Measurements from ENCODE around the gene ZNF333. TPM values are rescaled to one million over a fixed set of nuclear protein-coding genes. Genes with fewer than 3 reads are reported as not detected.
"Not testable (repeated sequence)": the region's sequence is repeated elsewhere in the genome, so short reads cannot be mapped to it uniquely, and the experiment has no call there.

The ZNF333 gene
- polyA plus RNA-seq, 2 of the 4 experiments (the other 2 are of a cell fraction): 3.5 to 5.7 TPM

- DNase-seq (ENCODE audit: low read depth in 1 of 2, low spot score in 1 of 2); H3K4me3 ChIP-seq; ATAC-seq; H3K4me1 ChIP-seq; H3K9me3 ChIP-seq; FAIRE-seq; H3K4me2 ChIP-seq; H3K27ac ChIP-seq; POLR2A ChIA-PET: not testable (repeated sequence)
- CTCF ChIA-PET: interaction anchor here (2.2 kb wide), 1 partner anchor 8 kb away, joined by 14 read pairs; no protein-coding TSS in a partner anchor
- 73% methylated on average over 12 of the region's 12 CpGs for WGBS (ENCODE audit: missing lambda C conversion rate)
These were observed 88.4 kb downstream of the ZNF333 start, which contains the start of gene ADGRE2 for GRCh38 chr19:14778110-14778845. ADGRE2 (minus strand) TSS chr19:14778560; CDS start chr19:14776756, 1,804 bp downstream.

- ATAC-seq: no peak
- Histone ChIP-seq H3K9me3 (no peaks in the 10 kb centered on the region), H3K4me2 (no peak overlapping the region), H3K4me3 (no peak overlapping the region), H3K27ac (no peak overlapping the region), H3K4me1 (no peaks in the 10 kb centered on the region)
- CTCF ChIA-PET: no interaction called here
- TF ChIP-seq MAZ (IDR thresholded peaks at IDR 0.05; ENCODE audit: borderline replicate concordance, low read depth, low read length) (no peak), CEBPB (IDR thresholded peaks at IDR 0.05) (no peak), ZFP36 (IDR thresholded peaks at IDR 0.05; ENCODE audit: borderline replicate concordance, partially characterized antibody) (no peak), PHF8 (IDR thresholded peaks at IDR 0.05; ENCODE audit: borderline replicate concordance, low read depth) (no peak)
- DNase-seq (ENCODE audit: low read depth in 1 of 2, low spot score in 1 of 2): no peak
- FAIRE-seq: no peak
- 29% methylated on average over 5 of the region's 5 CpGs for WGBS (ENCODE audit: missing lambda C conversion rate)
- POLR2A ChIA-PET: interaction anchor here (0.6 kb wide), 1 partner anchor 206 kb away, joined by 7 read pairs; no protein-coding TSS in a partner anchor
These were observed 89.3 kb downstream of the ZNF333 start for GRCh38 chr19:14779151-14779550.

- POLR2A ChIA-PET; H3K4me2 ChIP-seq; H3K4me1 ChIP-seq; FAIRE-seq; H3K4me3 ChIP-seq; H3K27ac ChIP-seq; DNase-seq (ENCODE audit: low read depth in 1 of 2, low spot score in 1 of 2); H3K9me3 ChIP-seq; CTCF ChIA-PET: not testable (repeated sequence)
- 0 out of 6 replicates have a peak, but pooled peaks of 1 of the 2 experiments have one; percentile 10 for ATAC-seq
- 44% methylated on average over 12 of the region's 14 CpGs for WGBS (ENCODE audit: missing lambda C conversion rate)
These were observed 90.9 kb downstream of the ZNF333 start for GRCh38 chr19:14780622-14781225.

DNA sequence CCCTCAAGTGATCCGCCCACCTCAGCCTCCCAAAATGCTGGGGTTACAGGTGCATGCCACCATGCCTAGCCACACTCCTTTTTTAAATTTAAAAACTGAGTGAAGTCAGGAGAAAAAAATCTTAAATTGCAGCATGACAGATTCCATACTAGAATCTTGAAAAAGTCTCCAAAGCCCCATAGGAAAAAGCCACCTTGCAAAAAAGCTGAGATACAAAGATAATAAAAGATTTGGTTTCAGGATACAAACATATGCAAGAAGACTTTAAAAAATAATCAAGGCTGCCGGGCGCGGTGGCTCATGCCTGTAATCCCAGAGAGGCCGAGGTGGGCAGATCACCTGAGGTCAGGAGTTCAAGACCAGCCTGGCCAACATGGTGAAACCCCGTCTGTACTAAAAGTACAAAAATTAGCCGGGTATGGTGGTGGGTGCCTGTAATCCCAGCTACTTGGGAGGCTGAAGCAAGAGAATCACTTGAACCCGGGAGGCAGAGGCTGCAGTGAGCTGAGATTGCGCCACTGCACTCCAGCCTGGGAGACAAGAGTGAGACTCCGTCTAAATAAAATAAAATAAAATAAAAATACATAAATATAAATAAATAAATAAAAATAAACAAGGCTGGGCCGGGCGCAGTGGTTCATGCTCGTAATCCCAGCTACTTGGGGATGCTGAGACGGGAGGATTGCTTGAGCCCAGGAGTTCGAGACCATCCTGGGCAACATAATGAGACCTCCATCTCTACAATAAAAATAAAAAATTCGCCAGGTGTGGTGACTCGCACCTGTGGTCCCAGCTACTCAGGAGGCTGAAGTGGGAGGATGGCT, 92.1 kb downstream of the ZNF333 start:
- H3K27ac ChIP-seq; DNase-seq (ENCODE audit: low read depth in 1 of 2, low spot score in 1 of 2); FAIRE-seq; H3K4me2 ChIP-seq; POLR2A ChIA-PET; H3K4me1 ChIP-seq; H3K9me3 ChIP-seq; H3K4me3 ChIP-seq; ATAC-seq: not testable (repeated sequence)
- 62% methylated on average over 17 of the region's 17 CpGs for WGBS (ENCODE audit: missing lambda C conversion rate)
- CTCF ChIA-PET: interaction anchor here (1.5 kb wide), 1 partner anchor 12 kb away, joined by 3 read pairs; no protein-coding TSS in a partner anchor

DNA sequence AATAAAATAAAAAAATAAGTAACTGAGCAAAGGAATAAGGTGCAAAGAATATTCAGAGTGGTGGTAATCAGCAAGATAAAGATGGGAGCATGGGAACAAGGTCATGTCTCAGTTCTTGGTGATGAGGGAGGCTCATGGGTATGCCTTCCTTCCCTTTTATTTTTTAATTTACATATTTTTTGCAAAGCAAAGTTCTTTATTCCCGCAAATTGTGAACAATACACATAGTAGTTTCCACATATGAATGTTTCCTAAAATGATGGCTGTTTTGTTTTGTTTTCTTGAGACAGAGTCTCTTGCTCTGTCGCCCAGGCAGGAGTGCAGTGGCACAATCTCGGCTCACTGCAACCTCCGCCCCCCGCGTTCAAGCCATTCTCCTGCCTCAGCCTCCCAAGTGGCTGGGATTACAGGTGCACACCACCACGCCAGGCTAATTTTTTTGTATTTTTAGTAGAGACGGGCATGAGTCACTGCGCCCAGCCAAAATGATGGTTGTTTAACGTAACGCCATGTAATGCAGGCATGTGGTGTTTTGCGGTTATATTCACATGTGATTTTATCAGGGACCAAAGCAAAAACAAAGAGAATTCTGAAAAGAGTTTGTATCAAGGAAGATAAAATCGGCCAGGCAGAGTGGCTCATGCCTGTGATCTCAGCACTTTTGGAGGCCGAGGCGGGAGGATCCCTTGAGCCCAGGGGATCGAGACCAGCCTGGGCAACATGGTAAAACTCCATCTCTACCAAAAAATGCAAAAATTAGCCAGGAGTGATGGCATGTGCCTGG, 93.0 kb downstream of the ZNF333 start:
- no peak for ATAC-seq
- DNase-seq (ENCODE audit: low read depth in 1 of 2, low spot score in 1 of 2): no peak
- CTCF ChIA-PET: interaction anchor here (1.5 kb wide), 1 partner anchor 13 kb away, joined by 3 read pairs; no protein-coding TSS in a partner anchor
- POLR2A ChIA-PET: no interaction called here
- 76% methylated on average over 16 of the region's 16 CpGs for WGBS (ENCODE audit: missing lambda C conversion rate)
- Histone ChIP-seq H3K4me2 (no peak overlapping the region), H3K9me3 (no peaks in the 10 kb centered on the region), H3K4me1 (no peaks in the 10 kb centered on the region), H3K4me3 (no peak overlapping the region), H3K27ac (no peak overlapping the region)
- FAIRE-seq: no peak
- TF ChIP-seq POLR2AphosphoS2 (conservative IDR thresholded peaks at IDR 0.05; ENCODE audit: low read length) (no peak), CHD2 (IDR thresholded peaks at IDR 0.05; ENCODE audit: low read length, partially characterized antibody) (no peak), BHLHE40 (IDR thresholded peaks at IDR 0.05; ENCODE audit: low read depth, low read length) (no peak), ZSCAN20 (CRISPR knock-in tag; IDR thresholded peaks at IDR 0.05) (no peak), FOXS1 (CRISPR knock-in tag; IDR thresholded peaks at IDR 0.05) (no peak), CEBPB (IDR thresholded peaks at IDR 0.05) (no peak), TP53 (CRISPR knock-in tag; IDR thresholded peaks at IDR 0.05) (no peak), HEYL (CRISPR knock-in tag; IDR thresholded peaks at IDR 0.05) (no peak), FOSB (CRISPR knock-in tag; IDR thresholded peaks at IDR 0.05) (no peak)

Other genes starting within 250 kb of the ZNF333 start
- gene PTGER1, start 214.7 kb upstream of the ZNF333 start, polyA plus RNA-seq (2011; rRNA removed): 0.06 TPM in 1 of 2 replicates, not detected in the other
- gene PTGER1, start 214.7 kb upstream of the ZNF333 start, polyA plus RNA-seq (2017; fragmentation: RNase III; extraction: RNeasy Plus Mini Kit Qiagen cat#74134 plus additional on column Dnase treatment): 0.12 to 0.18 TPM (median 0.17 TPM) in 3 replicates
- gene GIPC1, start 193.9 kb upstream of the ZNF333 start, polyA plus RNA-seq (2011; rRNA removed): 41.4 and 52.9 TPM in 2 replicates
- 81.4 to 88.6 TPM (median 86.4 TPM) in 3 replicates for gene GIPC1, start 193.9 kb upstream of the ZNF333 start, polyA plus RNA-seq (2017; fragmentation: RNase III; extraction: RNeasy Plus Mini Kit Qiagen cat#74134 plus additional on column Dnase treatment)
- gene DNAJB1, start 171.7 kb upstream of the ZNF333 start, polyA plus RNA-seq (2011; rRNA removed): 124 and 126 TPM in 2 replicates
- gene DNAJB1, start 171.7 kb upstream of the ZNF333 start, polyA plus RNA-seq (2017; fragmentation: RNase III; extraction: RNeasy Plus Mini Kit Qiagen cat#74134 plus additional on column Dnase treatment): 110 to 128 TPM (median 116 TPM) in 3 replicates
- gene TECR, start 160.5 kb upstream of the ZNF333 start, polyA plus RNA-seq (2011; rRNA removed): 74.4 and 87.7 TPM in 2 replicates
- gene TECR, start 160.5 kb upstream of the ZNF333 start, polyA plus RNA-seq (2017; fragmentation: RNase III; extraction: RNeasy Plus Mini Kit Qiagen cat#74134 plus additional on column Dnase treatment): 118 to 149 TPM (median 139 TPM) in 3 replicates
- 73.7 and 82.3 TPM in 2 replicates for gene NDUFB7, start 118.0 kb upstream of the ZNF333 start, polyA plus RNA-seq (2011; rRNA removed)
- gene NDUFB7, start 118.0 kb upstream of the ZNF333 start, polyA plus RNA-seq (2017; fragmentation: RNase III; extraction: RNeasy Plus Mini Kit Qiagen cat#74134 plus additional on column Dnase treatment): 158 to 164 TPM (median 161 TPM) in 3 replicates
- not detected in 2 replicates for gene CLEC17A, start 107.0 kb upstream of the ZNF333 start, polyA plus RNA-seq (2011; rRNA removed)
- gene CLEC17A, start 107.0 kb upstream of the ZNF333 start, polyA plus RNA-seq (2017; fragmentation: RNase III; extraction: RNeasy Plus Mini Kit Qiagen cat#74134 plus additional on column Dnase treatment): not detected in 3 replicates
- not detected in 2 replicates for gene ADGRE3, start 15.2 kb upstream of the ZNF333 start, polyA plus RNA-seq (2011; rRNA removed)
- gene ADGRE3, start 15.2 kb upstream of the ZNF333 start, polyA plus RNA-seq (2017; fragmentation: RNase III; extraction: RNeasy Plus Mini Kit Qiagen cat#74134 plus additional on column Dnase treatment): not detected in 3 replicates
- gene ADGRE2, start 88.5 kb downstream of the ZNF333 start, polyA plus RNA-seq (2011; rRNA removed): 0.47 and 0.67 TPM in 2 replicates
- 0.26 to 0.39 TPM (median 0.36 TPM) in 3 replicates for gene ADGRE2, start 88.5 kb downstream of the ZNF333 start, polyA plus RNA-seq (2017; fragmentation: RNase III; extraction: RNeasy Plus Mini Kit Qiagen cat#74134 plus additional on column Dnase treatment)
- not detected in 2 replicates for gene OR7A5, start 145.1 kb downstream of the ZNF333 start, polyA plus RNA-seq (2011; rRNA removed)
- not detected in 3 replicates for gene OR7A5, start 145.1 kb downstream of the ZNF333 start, polyA plus RNA-seq (2017; fragmentation: RNase III; extraction: RNeasy Plus Mini Kit Qiagen cat#74134 plus additional on column Dnase treatment)
- gene OR7C1, start 145.1 kb downstream of the ZNF333 start, polyA plus RNA-seq (2011; rRNA removed): not detected in 2 replicates
- not detected in 3 replicates for gene OR7C1, start 145.1 kb downstream of the ZNF333 start, polyA plus RNA-seq (2017; fragmentation: RNase III; extraction: RNeasy Plus Mini Kit Qiagen cat#74134 plus additional on column Dnase treatment)
- not detected in 2 replicates for gene OR7A10, start 158.9 kb downstream of the ZNF333 start, polyA plus RNA-seq (2011; rRNA removed)
- gene OR7A10, start 158.9 kb downstream of the ZNF333 start, polyA plus RNA-seq (2017; fragmentation: RNase III; extraction: RNeasy Plus Mini Kit Qiagen cat#74134 plus additional on column Dnase treatment): not detected in 3 replicates
- not detected in 2 replicates for gene OR7A17, start 196.1 kb downstream of the ZNF333 start, polyA plus RNA-seq (2011; rRNA removed)
- not detected in 3 replicates for gene OR7A17, start 196.1 kb downstream of the ZNF333 start, polyA plus RNA-seq (2017; fragmentation: RNase III; extraction: RNeasy Plus Mini Kit Qiagen cat#74134 plus additional on column Dnase treatment)

Data from A549 (cell line).